GM18907 (cell line): ENCODE measurements around the gene XXYLT1.

ENCODE experiments used
- ATAC-seq: cut with Tn5 transposase; IDR thresholded peaks from one replicate; pipeline ENCODE4 v1.9.1; 2021; ENCODE audit warnings: mild to moderate bottlenecking, moderate library complexity; ENCODE audit not compliant: unreplicated experiment

XXYLT1 gene

DNA sequence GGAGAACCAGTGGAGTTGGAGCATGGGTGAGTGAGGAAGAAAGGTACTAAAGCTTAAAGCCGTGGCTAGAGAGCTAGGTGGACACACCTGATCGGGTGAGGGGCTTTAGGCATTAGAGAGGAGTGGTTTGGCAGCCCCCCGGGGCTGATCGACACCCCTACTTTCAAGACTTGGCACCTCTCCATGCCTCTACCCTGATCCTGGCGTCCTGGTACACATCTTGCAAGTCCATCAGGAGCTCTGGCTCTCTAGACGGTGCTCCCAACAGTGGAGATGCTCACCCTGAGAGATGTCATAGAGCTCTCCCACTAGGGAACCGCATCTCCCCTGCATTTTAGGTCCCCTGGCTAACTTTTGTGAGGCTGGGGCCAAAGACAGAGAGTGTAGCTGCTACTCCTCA lies 98.1 kb downstream of the XXYLT1 start:
- no peak for ATAC-seq

DNA sequence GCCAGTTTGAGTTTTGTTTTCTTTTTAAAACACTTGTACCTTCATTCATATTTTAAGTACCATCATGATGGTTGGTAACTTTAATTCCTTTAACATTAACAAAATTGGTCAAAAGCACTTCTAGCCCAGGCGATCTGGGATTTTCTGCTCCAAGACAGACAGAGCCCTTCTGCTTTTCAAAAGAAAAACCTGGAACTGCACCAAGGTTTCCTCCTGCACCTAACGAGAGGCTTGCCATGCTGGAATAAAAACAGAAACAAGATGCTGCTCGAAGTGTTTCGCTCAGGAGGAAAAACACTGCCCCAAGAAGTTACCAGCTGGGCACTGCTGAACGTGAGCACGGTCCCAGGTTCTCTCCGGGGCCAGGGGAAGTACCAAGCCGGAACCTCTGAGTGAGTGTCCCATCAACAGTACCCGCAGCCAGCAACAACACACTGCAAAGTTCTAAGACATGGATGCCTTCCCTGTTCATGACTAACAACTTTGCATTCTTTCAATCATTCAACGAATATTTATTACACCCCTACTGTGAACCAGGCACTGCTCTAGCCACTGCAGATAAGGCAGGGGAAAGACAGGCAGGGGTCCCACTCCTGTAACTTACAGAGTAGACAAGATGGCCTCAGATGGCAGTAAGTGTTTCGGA lies 98.8 kb downstream of the XXYLT1 start:
- peak; percentile 49 for ATAC-seq

DNA sequence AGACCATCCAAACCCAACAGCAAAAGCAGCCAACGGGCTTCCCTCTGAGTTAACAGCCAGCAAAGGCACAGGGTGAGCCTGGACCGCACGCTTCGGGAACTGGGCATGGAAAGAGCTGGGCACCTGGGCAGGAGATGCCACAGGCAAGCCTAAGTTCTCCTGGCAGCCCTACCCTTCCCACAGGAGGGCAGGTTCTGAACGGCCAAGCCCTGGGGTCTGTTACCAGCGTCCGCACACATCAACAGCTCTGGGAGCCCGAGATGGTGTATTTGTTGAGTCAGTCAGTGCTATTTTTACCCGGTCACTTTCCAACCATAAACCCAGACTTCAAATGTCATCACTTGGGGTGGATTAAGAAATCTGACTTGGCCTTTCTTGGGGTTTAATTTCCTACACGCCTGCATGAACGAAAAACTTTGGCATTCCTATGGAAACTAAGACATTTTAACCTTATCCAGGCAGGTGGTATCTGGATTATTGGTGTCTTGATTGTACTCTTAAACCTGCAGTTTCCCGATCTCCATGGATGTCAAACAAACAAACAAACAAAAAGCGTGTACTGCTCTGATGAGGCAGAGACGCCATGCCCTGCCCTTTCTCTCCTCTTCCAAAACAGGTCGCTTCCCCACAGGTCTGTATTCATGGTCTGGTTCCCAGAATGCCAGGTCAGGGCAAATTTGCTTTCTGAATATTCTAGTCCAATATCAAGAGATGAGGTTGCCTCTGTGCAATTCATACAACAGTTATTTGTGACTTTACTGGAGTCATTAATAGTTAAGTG lies 99.7 kb downstream of the XXYLT1 start:
- no peak for ATAC-seq

DNA sequence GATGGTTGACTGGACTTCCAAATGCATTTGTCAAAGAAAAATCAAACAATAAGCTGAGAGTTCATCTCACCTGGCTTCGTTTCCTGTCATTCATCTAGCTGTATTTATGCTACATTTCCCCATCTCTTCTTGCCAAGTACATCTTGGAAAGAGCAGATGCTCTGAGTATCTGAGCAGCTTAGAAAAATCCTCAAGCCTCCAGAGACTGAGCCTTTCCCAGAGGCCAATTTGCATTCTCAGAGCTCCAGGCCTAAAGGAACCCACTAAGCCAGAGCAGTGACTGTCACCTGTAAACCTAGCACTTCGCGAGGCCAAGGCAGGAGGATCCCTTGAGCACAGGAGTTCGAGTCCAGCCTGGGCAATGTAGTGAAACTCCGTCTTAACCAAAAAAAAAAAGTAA lies 100.5 kb downstream of the XXYLT1 start:
- ATAC-seq, result no peak

DNA sequence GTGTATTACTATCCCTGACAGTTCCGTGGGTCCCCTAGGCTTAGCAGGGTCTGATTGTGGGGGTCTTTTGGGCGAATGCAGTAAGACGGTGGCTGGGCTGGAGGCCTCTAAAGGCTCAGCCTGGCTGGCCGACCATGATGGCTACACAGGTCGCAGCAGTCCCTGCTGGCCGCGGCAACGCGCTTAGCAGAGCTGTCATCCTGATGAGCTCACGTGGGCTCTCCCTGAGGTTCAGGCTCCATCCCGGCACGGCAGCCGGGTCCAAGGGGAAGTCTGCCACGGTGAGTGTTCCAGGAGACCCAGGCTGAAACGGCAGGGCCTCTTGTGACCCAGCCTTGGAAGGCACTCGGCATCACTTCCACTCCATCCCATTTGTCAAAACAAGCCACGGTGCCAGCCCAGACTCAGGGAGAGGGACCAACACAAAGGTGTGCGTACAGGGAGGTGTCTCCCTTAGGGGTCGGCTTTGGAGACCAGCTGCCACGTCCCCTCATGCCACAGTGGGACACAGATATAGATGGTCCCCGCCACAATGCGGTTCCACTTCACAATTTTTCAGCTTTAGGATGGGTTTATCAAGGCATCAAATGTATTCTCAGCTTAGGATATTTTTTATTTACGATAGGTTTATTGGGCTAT lies 101.8 kb downstream of the XXYLT1 start:
- ATAC-seq, result no peak

DNA sequence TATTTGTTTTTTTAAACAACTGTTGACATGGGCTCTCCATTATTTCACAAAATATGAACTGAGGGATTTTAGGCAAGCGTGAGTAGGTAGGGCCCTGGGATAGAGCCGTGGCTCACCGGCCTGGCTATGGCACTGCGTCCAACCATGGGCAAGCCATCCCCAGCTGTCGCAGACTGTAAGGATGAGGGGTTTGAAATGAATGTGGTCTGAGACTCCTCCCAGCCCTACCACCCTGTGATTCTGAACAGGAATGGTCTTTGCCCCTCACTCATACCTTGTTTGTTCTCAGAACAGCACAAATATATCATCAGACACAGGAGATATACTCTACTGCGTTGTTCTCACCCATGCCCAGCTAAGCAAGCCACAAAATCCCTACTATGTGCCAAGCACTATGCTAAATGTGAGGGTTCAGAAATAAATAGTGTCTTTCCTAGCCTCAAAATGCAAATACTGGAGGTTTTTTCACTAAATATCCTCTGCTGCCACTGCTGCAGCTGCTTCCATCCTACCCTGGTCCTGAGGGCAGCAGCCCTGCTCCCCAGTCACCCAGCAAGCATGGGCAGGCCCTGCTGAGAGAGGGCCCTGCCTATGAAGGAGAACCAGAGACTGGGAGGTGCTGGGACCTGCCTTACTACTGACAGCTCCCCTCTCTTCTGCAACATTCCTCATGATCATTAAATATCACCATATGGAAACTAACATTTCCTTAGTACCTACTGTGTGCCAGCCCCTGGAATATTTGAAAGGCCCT lies 102.8 kb downstream of the XXYLT1 start:
- ATAC-seq, result no peak

DNA sequence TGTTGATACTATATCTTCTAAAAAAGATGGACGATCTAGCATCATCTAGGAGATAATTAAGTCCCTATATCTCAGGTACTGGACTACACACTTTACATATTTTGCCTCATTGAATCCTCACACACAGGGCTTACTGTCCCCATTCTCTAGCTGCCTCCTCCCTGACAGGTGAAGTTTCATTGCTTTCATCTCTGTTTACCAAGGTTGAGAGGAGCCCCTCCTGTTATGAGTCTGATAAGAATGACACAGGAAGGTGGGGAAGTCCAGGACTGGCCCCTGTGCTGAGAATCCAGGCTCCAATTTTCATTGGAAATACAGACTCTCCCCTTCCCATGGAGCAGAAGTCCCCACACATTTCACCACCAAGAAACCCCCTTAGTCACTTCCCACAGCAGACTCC lies 105.2 kb downstream of the XXYLT1 start:
- ATAC-seq, result no peak

DNA sequence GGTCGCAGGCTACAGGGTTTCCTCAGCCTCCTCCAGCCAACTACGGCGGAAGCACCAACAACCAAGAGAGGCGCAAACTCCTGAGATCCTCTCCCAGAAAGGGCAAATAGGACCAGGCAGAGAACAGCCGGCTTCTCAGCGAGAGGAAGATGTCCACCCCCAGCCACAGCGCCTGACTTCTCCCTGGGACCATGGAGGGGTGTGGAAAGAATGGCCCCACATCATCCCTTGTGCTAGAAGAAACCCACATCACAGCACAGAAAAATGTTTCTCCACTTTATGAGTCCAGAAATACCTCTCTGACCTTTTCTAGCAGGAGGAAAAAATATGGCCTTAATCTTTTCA lies 105.7 kb downstream of the XXYLT1 start:
- ATAC-seq, result no peak

- no peak for ATAC-seq
Measured at GRCh38 chr3:195164573-195165264, 106.2 kb downstream of the XXYLT1 start.

DNA sequence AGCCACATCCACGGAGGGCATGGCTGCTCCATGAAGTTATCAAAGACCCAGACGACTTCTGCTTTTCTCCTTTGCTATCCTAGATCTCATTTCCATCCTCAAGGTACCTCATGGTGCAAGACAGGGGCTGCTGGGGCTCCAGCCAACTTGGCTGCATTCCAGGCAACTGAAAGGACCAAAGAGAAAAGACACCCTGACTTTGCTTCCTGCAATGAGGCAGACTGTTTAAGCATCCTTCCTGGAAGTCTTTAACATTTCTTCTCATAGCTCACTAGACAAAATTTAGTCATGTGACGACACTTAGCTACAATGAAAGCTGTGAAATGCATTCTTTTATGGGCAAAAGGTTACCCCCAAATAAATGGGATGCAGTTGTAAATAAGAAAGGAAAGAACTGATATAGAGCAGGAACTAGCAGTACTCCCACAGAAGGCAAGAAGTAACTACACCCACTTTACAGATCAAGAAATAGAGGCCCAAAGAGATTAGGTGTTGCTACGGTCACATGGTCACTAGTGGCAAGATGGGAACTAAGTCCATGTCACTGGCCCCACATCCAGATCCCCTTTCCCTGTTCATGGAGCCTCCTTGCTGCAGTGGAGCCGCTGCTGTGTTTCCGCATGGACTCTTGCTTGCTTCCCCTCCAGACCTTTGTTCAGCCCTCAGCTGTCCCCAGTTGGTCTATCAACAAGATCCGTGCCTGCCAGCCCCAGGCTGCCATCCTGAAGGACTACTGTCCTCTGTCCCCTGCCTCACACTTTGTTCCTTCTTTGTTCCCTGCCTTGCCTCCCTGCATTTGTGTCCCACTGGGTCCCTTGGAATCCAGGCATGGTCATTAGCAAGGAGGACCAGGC lies 107.0 kb downstream of the XXYLT1 start:
- ATAC-seq, result no peak

- no peak for ATAC-seq
Measured at GRCh38 chr3:195162816-195163215, 108.1 kb downstream of the XXYLT1 start.

DNA sequence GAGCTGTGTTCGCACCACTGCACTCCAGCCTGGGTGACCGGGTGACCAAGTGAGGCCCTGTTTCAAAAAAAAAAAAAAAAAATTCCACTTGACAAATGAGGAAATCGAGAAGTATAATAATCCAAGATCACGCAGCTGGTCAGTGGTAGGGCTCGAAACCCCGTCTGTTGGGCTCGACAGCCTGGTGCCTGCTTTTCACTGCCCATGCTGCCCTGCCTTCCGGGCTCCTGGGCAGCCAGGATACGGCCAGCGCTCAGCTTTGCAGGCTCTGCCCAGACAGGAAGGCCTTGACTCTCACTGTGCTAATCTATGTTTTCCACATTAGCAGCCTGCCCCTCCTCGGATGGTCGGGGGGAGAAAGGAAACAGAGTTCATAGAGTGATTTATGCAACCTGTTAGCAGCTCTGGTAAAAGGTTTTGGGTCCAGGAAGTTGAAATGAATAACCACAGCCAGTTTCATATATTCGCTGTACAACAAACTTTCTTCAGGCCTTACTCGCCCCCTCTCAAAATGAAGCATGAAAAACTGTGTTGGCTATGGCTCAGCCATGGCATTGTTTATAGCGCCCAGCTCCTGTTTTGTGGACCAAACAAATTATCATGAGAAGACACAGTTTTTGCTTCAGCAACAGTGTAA lies 108.8 kb downstream of the XXYLT1 start:
- peak; percentile 58 for ATAC-seq

DNA sequence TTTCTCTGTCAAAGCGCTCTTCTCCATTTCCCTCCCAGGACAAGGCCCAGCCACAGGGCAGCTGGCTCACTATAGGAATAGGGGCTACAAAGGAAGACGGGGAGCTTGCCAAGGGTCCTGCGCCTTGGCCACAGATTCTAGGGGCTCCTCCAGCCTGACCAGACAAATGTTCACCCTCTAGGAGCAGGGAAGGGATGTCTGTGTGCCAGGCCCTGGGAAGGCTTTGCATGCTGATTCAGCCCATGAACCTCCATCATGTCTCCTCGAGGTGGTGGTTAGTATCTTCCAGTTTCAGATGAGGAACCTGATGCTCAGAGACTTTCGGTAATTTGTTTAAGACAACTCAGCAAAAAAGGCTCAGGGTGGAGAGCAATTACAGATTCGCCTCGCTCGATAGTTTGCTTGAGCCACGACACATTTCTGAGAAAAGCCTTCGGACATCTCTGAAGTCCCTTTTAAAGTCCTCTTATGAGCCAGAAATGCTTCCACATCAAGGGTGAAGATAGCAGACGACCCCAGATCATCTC lies 110.0 kb downstream of the XXYLT1 start:
- ATAC-seq, result no peak

- ATAC-seq, result no peak
Measured at GRCh38 chr3:195160257-195160898, 110.6 kb downstream of the XXYLT1 start.

- ATAC-seq, result no peak
Measured at GRCh38 chr3:195159814-195160165, 111.2 kb downstream of the XXYLT1 start.

DNA sequence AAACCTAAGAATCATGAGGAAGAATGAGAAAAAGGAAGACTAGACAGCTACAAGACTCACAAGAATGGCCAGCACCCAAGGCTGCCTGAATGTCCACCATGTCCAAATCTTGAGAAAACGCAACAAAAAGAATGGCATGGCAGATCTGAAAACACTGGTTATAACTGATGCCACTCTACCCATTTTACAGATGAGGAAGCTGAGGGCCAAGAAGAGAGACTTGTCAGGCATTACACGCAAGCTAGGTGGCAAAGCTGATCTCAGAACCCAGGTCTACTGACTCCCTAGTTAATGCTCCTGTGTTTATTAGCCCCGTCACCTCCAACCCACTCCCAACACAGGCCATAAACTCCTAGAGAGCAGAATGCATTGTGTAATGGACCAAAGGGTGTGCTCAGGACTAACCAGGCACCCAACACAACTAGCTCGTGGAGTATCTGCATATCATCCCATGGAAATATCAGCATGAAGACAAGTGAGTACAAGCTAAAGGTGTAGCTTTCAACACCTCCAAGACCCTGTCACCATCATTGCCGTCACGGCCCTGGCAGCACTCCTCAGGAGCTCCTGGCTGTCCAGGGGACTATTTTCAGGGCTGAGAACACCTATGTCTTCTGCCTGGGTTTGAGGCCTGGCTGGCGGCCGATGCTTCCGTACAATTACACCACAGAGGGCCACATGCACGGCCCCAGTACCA lies 111.7 kb downstream of the XXYLT1 start:
- ATAC-seq, result no peak

DNA sequence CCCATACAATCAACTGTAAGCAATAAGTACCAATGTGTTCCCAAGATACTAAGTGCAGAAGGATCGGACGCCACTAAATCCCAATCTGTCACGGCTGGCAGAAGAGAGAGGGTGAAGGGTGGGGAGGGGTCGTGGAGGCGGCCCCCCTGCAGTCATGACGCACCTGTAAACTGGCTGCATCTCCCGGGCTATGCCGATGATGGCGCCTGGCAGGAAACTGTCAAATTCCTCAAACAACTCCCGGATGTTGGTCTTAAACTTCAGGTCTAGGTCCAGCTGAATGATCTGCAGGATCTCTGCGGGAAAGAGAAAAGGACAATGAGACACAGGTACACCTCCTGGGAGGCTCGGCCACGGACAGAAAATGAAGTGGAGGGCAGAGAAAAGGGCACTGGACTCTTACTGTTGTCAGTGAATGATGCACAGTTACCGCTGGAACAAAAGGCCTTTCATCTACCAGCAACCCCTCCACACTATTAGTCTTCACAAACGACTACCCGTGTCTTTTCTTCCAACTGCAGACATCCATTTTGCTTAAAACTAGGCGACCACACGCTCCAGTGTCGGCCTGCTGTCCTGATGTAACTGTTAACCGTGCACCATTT lies 114.6 kb downstream of the XXYLT1 start:
- no peak for ATAC-seq
